Natural killer cell (primary cell): Measurements from ENCODE around the gene MOGAT3. TPM values are rescaled to one million over a fixed set of nuclear protein-coding genes. Genes with fewer than 3 reads are reported as not detected.

Experiments
- ATAC-seq, 3 donors: fragments of 150-1000 bp in 2 of 3; fragments of 200-7000 bp in 1 of 3; cut with Tn5 transposase; 1 replicate in 1 of 3; 2 replicates in 2 of 3; pipeline ENCODE4 v1.10.0; 2021; ENCODE audit warnings: mild to moderate bottlenecking in 2 of 3, moderate library complexity in 2 of 3
- DNase-seq, 2 donors: peaks; one replicate each; pipeline versions ENCODE4 v3.0.0 to v3.0.0-alpha.2; 2013 to 2021; ENCODE audit warnings: mixed read lengths in 1 of 2
- H3K27ac ChIP-seq: one replicate; pipeline ENCODE4 v1.5.1; 2013; ENCODE audit warnings: mild to moderate bottlenecking, low read length
- H3K27me3 ChIP-seq: one replicate; pipeline ENCODE4 v1.6.1; 2013; ENCODE audit warnings: low read length; ENCODE audit not compliant: control insufficient read depth, insufficient read depth
- H3K36me3 ChIP-seq: one replicate; pipeline ENCODE4 v1.6.1; 2013; ENCODE audit warnings: low read length; ENCODE audit not compliant: control insufficient read depth, insufficient read depth
- H3K4me1 ChIP-seq: one replicate; pipeline ENCODE4 v1.6.1; 2013; ENCODE audit warnings: low read length; ENCODE audit not compliant: control insufficient read depth, insufficient read depth
- H3K4me3 ChIP-seq: one replicate; pipeline ENCODE4 v1.5.1; 2013; ENCODE audit warnings: low read length
- H3K9me3 ChIP-seq: one replicate; pipeline ENCODE4 v1.6.1; 2013; ENCODE audit warnings: low read length; ENCODE audit not compliant: control insufficient read depth, insufficient read depth
- H3K27ac Mint-ChIP-seq, 2 donors: one replicate each; pipeline ENCODE4 v1.8.0; 2022; ENCODE audit warnings: mild to moderate bottlenecking in 2 of 2, mixed read lengths in 2 of 2, moderate library complexity in 1 of 2
- H3K27me3 Mint-ChIP-seq, 2 donors: one replicate each; pipeline ENCODE4 v1.8.0; 2022; ENCODE audit warnings: low read depth in 2 of 2, mixed read lengths in 2 of 2
- H3K36me3 Mint-ChIP-seq: one replicate; pipeline ENCODE4 v1.8.0; 2022; ENCODE audit warnings: mixed read lengths
- H3K4me1 Mint-ChIP-seq, 2 donors: one replicate each; pipeline ENCODE4 v1.8.0; 2022; ENCODE audit warnings: mixed read lengths in 2 of 2
- H3K4me3 Mint-ChIP-seq: one replicate; pipeline ENCODE4 v1.8.0; 2022; ENCODE audit warnings: mild to moderate bottlenecking, moderate library complexity, mixed read lengths
- H3K9me3 Mint-ChIP-seq, 2 donors: one replicate each; pipeline ENCODE4 v1.8.0; 2022; ENCODE audit warnings: mixed read lengths in 2 of 2
- WGBS: methylation state at CpG from one replicate; pipeline ENCODE4 v1.1.7; 2013; ENCODE audit warnings: missing lambda C conversion rate; ENCODE audit not compliant: insufficient coverage; 5-methylcytosine and 5-hydroxymethylcytosine counted together
- intact Hi-C: fragments of 100-400 bp; cut with micrococcal nuclease; formaldehyde crosslinking; loops from one replicate; pipeline ENCODE4 v1.14.2; 2022
- total RNA-seq, 4 donors: library from RNA; stranded (reverse); fragments of 120-200 nt in 1 of 4; gene quantifications; one replicate each; pipeline versions ENCODE4 v1.2.3 to v1.2.4, GENCODE V29; 2013 to 2022
- TF ChIP-seq, protein P1 (sequence below): fragments of 200-600 bp; IDR thresholded peaks from one replicate; pipeline ENCODE4 v1.8.0; 2022; ENCODE audit warnings: antibody characterized with exemption

The MOGAT3 gene
- total RNA-seq, 3 donors from 2014 or later (not counting 1 experiment from before 2014, with no cell fraction given) = not detected

DNA sequence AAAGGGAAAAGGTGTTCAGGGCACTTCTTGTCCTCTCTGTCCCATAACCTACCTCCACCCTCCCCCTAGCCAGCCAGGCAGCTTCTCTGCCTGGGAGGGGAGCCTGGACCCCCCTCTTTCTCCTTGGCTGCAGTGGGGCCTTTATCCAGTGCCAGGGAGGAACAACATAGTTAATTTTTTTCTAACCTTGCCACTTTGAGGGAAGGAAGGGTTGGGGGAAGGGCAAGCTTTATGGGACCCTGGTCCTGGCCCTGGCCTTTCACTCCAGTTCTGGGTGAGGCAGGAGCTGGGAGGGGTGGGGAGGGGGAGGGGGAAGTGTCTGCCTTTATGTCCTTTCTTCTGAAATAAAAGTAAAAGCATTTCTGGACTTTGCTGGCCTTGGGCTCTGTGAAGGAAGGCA lies 39.9 kb downstream of the MOGAT3 start:
- Histone ChIP-seq H3K4me3 (no peak overlapping the region), H3K36me3 (no peaks in the 10 kb centered on the region), H3K9me3 (peaks cover 4% of the 10 kb centered on the region), H3K4me1 (peaks cover 30% of the 10 kb centered on the region), H3K27me3 (peaks cover 26% of the 10 kb centered on the region), H3K27ac (no peak overlapping the region)
- intact Hi-C loops = no loop called here
- Mint-ChIP-seq H3K4me1 (peaks cover 9 to 18% of the 10 kb centered on the region in 2 donors), H3K9me3 (no peaks in the 10 kb centered on the region), H3K4me3 (no peak overlapping the region), H3K27ac (no peak overlapping the region), H3K36me3 (no peaks in the 10 kb centered on the region), H3K27me3 (peaks cover 7 to 16% of the 10 kb centered on the region in 2 donors)
- TF ChIP-seq, protein P1, sequence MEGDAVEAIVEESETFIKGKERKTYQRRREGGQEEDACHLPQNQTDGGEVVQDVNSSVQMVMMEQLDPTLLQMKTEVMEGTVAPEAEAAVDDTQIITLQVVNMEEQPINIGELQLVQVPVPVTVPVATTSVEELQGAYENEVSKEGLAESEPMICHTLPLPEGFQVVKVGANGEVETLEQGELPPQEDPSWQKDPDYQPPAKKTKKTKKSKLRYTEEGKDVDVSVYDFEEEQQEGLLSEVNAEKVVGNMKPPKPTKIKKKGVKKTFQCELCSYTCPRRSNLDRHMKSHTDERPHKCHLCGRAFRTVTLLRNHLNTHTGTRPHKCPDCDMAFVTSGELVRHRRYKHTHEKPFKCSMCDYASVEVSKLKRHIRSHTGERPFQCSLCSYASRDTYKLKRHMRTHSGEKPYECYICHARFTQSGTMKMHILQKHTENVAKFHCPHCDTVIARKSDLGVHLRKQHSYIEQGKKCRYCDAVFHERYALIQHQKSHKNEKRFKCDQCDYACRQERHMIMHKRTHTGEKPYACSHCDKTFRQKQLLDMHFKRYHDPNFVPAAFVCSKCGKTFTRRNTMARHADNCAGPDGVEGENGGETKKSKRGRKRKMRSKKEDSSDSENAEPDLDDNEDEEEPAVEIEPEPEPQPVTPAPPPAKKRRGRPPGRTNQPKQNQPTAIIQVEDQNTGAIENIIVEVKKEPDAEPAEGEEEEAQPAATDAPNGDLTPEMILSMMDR = no peak
- no peak for DNase-seq
- ATAC-seq = no peak

DNA sequence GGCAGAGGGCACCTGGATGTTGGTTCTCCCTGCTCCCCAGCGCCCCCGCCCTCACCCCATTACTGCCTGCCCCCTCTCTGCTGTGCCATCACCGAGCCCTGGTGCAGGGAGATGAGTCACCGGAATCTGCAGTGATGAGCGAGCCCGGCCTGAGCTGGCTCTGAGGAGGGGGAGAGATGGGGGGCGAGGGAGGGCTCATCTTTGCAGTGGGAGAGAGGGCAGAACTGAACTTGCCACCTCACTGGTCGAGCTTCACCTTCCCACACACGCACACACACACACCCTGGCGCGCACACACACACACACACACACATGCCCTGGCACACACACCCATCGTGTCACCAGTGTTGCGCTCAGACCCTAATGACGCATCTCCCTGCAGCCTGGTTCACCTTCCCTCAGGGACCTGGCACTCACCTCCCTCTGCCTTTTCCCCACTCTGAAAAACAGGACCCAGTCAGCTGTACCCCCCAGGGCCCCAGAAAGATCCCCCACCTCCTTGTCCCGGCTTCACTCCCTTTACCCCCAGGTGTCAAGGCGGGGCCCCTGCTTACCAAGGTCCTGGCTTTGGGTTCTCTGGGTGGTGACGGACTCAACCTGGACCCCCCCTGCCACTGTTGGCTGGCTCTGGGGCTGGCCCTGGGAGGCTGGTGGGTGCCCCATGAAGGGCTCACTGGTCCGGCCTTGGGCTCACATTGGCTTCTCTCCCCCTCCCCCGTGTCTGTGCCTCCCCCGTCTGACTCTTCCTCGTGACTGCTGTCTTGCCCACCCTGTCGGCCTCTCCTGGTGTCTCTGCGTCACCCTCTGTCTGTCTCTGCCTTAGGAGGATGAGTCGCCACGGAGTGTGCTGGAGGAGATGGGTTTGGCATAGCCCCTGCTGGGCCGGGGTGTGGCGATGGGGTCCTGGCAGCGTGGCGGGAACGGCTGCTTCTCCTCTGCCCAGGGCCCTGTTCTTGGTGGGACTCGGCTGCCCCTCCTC lies 40.9 kb downstream of the MOGAT3 start:
- H3K36me3 Mint-ChIP-seq = no peaks in the 10 kb centered on the region
- DNase-seq (no peak), ATAC-seq (no peak)
- peaks cover 19% of the 10 kb centered on the region for H3K27me3 ChIP-seq
- H3K4me3 Mint-ChIP-seq = no peak overlapping the region
- no peak overlapping the region for H3K4me3 ChIP-seq
- H3K27ac ChIP-seq = no peak overlapping the region
- H3K9me3 Mint-ChIP-seq = no peaks in the 10 kb centered on the region
- 84% methylated on average over 30 of the region's 31 CpGs for WGBS
- peaks cover 25% of the 10 kb centered on the region for H3K4me1 ChIP-seq
- H3K27me3 Mint-ChIP-seq = peaks cover 0 to 11% of the 10 kb centered on the region in 2 donors
- TF ChIP-seq, protein P1 = no peak
- H3K36me3 ChIP-seq = no peaks in the 10 kb centered on the region
- intact Hi-C loops = no loop called here
- no peak overlapping the region for H3K27ac Mint-ChIP-seq
- H3K9me3 ChIP-seq = no peaks in the 10 kb centered on the region
- H3K4me1 Mint-ChIP-seq = peaks cover under 1 to 12% of the 10 kb centered on the region in 2 donors

DNA sequence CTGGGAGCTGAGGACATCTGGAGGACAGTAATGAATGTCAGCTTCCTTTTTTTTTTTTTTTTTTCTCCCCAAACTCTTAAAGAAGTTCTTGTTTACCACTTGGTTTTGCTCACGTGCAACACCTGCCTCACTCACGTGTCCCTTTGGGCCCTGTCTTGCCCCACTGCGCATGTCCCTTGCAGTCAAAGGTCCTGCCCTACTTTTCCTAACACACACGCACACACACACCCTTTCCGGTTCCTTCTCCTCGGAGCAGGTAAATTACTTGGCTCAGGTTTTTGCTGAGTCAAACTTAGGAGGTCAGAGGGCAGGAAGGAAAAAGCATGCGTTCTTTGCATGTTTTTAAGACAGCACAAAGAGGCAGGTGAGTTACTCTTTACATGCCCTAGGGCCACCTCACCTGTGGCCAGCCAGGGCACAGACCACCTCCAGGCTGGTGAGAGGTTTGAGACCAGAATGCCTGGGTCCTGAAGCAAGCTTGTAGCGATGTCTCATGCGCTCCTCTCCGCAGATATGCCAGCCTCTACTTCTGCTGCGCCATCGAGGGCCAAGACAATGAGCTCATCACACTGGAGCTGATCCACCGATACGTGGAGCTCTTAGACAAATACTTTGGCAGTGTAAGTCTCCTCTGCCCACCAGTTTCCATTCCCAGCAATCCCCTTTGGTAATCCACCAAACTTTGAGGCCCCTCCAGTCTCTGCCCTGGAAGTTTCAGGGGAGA lies 43.8 kb downstream of the MOGAT3 start:
- Mint-ChIP-seq H3K27me3 (peaks cover 0 to 9% of the 10 kb centered on the region in 2 donors), H3K4me3 (peak overlapping the region; percentile 13), H3K36me3 (no peaks in the 10 kb centered on the region), H3K9me3 (no peaks in the 10 kb centered on the region), H3K4me1 (peaks cover 6 to 11% of the 10 kb centered on the region in 2 donors), H3K27ac (no peak overlapping the region)
- H3K27me3 ChIP-seq = peaks cover 2% of the 10 kb centered on the region
- TF ChIP-seq, protein P1 = no peak
- ATAC-seq (no peak), DNase-seq (no peak)
- no peaks in the 10 kb centered on the region for H3K36me3 ChIP-seq
- intact Hi-C loops = no loop called here
- no peak overlapping the region for H3K4me3 ChIP-seq
- WGBS = 94% methylated on average over 14 of the region's 14 CpGs
- H3K27ac ChIP-seq = no peak overlapping the region
- peaks cover 18% of the 10 kb centered on the region for H3K4me1 ChIP-seq
- no peaks in the 10 kb centered on the region for H3K9me3 ChIP-seq
